SK-N-SH treated with all-trans-retinoic acid at 6 μM for 48 hours (cell line): ENCODE measurements around the gene TNP2.

Experiments
- ATAC-seq: fragments of 200-7000 bp; cut with Tn5 transposase; 3 replicates; pipeline ENCODE4 v1.9.1; 2020; ENCODE audit warnings: mild to moderate bottlenecking, moderate library complexity
- BACH2 ChIP-seq: fragments of 250-450 bp; sonication (Bioruptor Pico); IDR thresholded peaks from 2 replicates; pipeline ENCODE4 v1.9.0; 2021; ENCODE audit warnings: mild to moderate bottlenecking, borderline replicate concordance
- CREB5 ChIP-seq: fragments of 250-450 bp; sonication (Bioruptor Pico); IDR thresholded peaks from 2 replicates; pipeline ENCODE4 v1.5.1; 2020; ENCODE audit warnings: low read depth, mild to moderate bottlenecking, moderate library complexity
- CSDC2 ChIP-seq: fragments of 250-450 bp; sonication (Bioruptor Pico); IDR thresholded peaks from 2 replicates; pipeline ENCODE4 v1.5.0; 2020; ENCODE audit warnings: mild to moderate bottlenecking, moderate library complexity
- ESRRG ChIP-seq: fragments of 250-450 bp; sonication (Bioruptor Pico); IDR thresholded peaks from 2 replicates; pipeline ENCODE4 v1.6.1; 2021; ENCODE audit warnings: mild to moderate bottlenecking
- GLIS3 ChIP-seq: fragments of 250-450 bp; sonication (Bioruptor Pico); IDR thresholded peaks from 2 replicates; pipeline ENCODE4 v1.5.0; 2020; ENCODE audit warnings: mild to moderate bottlenecking, moderate library complexity
- ISL1 ChIP-seq: fragments of 250-450 bp; sonication (Bioruptor Pico); IDR thresholded peaks from 2 replicates; pipeline ENCODE4 v2.1.2; 2022; ENCODE audit warnings: mild to moderate bottlenecking, moderate library complexity
- OSR1 ChIP-seq: fragments of 250-450 bp; sonication (Bioruptor Pico); IDR thresholded peaks from 2 replicates; pipeline ENCODE4 v1.8.0; 2022; ENCODE audit warnings: moderate library complexity, mild to moderate bottlenecking, inconsistent platforms
- POU6F1 ChIP-seq: fragments of 250-450 bp; sonication (Bioruptor Pico); IDR thresholded peaks from 2 replicates; pipeline ENCODE4 v1.8.0; 2021; ENCODE audit warnings: low read depth, mild to moderate bottlenecking, moderate library complexity, borderline replicate concordance
- PPARA ChIP-seq: fragments of 250-450 bp; sonication (Bioruptor Pico); IDR thresholded peaks from 2 replicates; pipeline ENCODE4 v1.5.0; 2020; ENCODE audit warnings: mild to moderate bottlenecking, borderline replicate concordance
- RARB ChIP-seq: fragments of 250-450 bp; sonication (Bioruptor Pico); IDR thresholded peaks from 2 replicates; pipeline ENCODE4 v1.8.0; 2021; ENCODE audit warnings: mild to moderate bottlenecking, moderate library complexity
- SNAI2 ChIP-seq: fragments of 250-450 bp; sonication (Bioruptor Pico); IDR thresholded peaks from 2 replicates; pipeline ENCODE4 v1.5.0; 2020; ENCODE audit warnings: mild to moderate bottlenecking, moderate library complexity
- TCF4 ChIP-seq: fragments of 250-450 bp; sonication (Bioruptor Pico); IDR thresholded peaks from 2 replicates; pipeline ENCODE4 v1.8.0; 2021; ENCODE audit warnings: mild to moderate bottlenecking, moderate library complexity, borderline replicate concordance
- TSHZ2 ChIP-seq: fragments of 250-450 bp; sonication (Bioruptor Pico); IDR thresholded peaks from 2 replicates; pipeline ENCODE4 v1.5.0; 2020; ENCODE audit warnings: mild to moderate bottlenecking, moderate library complexity
- ZC3H10 ChIP-seq: fragments of 250-450 bp; sonication (Bioruptor Pico); IDR thresholded peaks from 2 replicates; pipeline ENCODE4 v1.5.1; 2021; ENCODE audit warnings: mild to moderate bottlenecking, moderate library complexity
- ZFP3 ChIP-seq: fragments of 250-450 bp; sonication (Bioruptor Pico); IDR thresholded peaks from 2 replicates; pipeline ENCODE4 v1.5.0; 2020; ENCODE audit warnings: mild to moderate bottlenecking, moderate library complexity
- ZFP30 ChIP-seq: fragments of 450-650 bp; formaldehyde crosslinking; IDR thresholded peaks from 2 replicates; pipeline ENCODE4 v1.5.0; 2022; ENCODE audit warnings: mild to moderate bottlenecking, moderate library complexity
- ZNF565 ChIP-seq: fragments of 450-650 bp; formaldehyde crosslinking; conservative IDR thresholded peaks from 2 replicates; pipeline ENCODE4 v1.5.0; 2020; ENCODE audit warnings: low read depth, mild to moderate bottlenecking, moderate library complexity

The TNP2 gene

GRCh38 chr16:11239644-11240632, 29.2 kb downstream of the TNP2 start:
- no peak for ATAC-seq
- TF ChIP-seq SNAI2, result no peak
- no peak for TF ChIP-seq ISL1
- TF ChIP-seq TSHZ2 (CRISPR knock-in tag), result no peak
- no peak for TF ChIP-seq CSDC2 (CRISPR knock-in tag)
- TF ChIP-seq CREB5, result no peak

- ATAC-seq, result no peak
- TF ChIP-seq RARB (no peak), CREB5 (no peak), OSR1 (no peak), TCF4 (no peak), BACH2 (CRISPR knock-in tag) (no peak), ZFP30 (CRISPR knock-in tag) (no peak), GLIS3 (CRISPR knock-in tag) (no peak), ESRRG (CRISPR knock-in tag) (no peak), PPARA (CRISPR knock-in tag) (no peak), ZC3H10 (no peak), ZFP3 (CRISPR knock-in tag) (no peak), ZNF565 (CRISPR knock-in tag) (no peak), POU6F1 (CRISPR knock-in tag) (no peak), CSDC2 (CRISPR knock-in tag) (no peak), TSHZ2 (CRISPR knock-in tag) (no peak)
- TF ChIP-seq, all 23 proteins: peak for 0
Measured at GRCh38 chr16:11238272-11239202, 30.6 kb downstream of the TNP2 start.
